ENCODE measurements around the gene CDHR4. TPM values are rescaled to one million over a fixed set of nuclear protein-coding genes. Genes with fewer than 3 reads are reported as not detected.
"Not testable (repeated sequence)": the region's sequence is repeated elsewhere in the genome, so short reads cannot be mapped to it uniquely, and the experiment has no call there.

The CDHR4 gene
- total RNA-seq, 2 experiments from 2014 or later, result not detected

GRCh38 chr3:49781415-49782199, 18.1 kb downstream of the CDHR4 start:
- intact Hi-C loops (cut with micrococcal nuclease), result no loop called here
- H3K27ac Mint-ChIP-seq, result peak overlapping the region; percentile 7
- peaks cover 34% of the 10 kb centered on the region for H3K36me3 Mint-ChIP-seq (ENCODE audit: low read depth)
- DNase-seq (no peak), ATAC-seq (no peak)
- no peak overlapping the region for H3K4me3 Mint-ChIP-seq
- peaks cover 45% of the 10 kb centered on the region for H3K4me1 Mint-ChIP-seq (ENCODE audit: low read depth)
- CTCF ChIA-PET, result interaction anchor here (1.0 to 1.6 kb wide), 2 partner anchors 13 to 58 kb away, joined by 3 to 6 read pairs; no protein-coding TSS in a partner anchor
- H3K27me3 Mint-ChIP-seq, result no peaks in the 10 kb centered on the region
- no peaks in the 10 kb centered on the region for H3K9me3 Mint-ChIP-seq
- TF ChIP-seq CTCF (IDR thresholded peaks at IDR 0.05), result no peak
- POLR2A ChIA-PET, result interaction anchor here (0.6 kb wide), 1 partner anchor 791 kb away, joined by 3 read pairs; no protein-coding TSS in a partner anchor

- intact Hi-C loops (cut with micrococcal nuclease); H3K9me3 Mint-ChIP-seq; POLR2A ChIA-PET; H3K4me3 Mint-ChIP-seq; ATAC-seq; H3K27me3 Mint-ChIP-seq; DNase-seq: not testable (repeated sequence)
- Mint-ChIP-seq H3K27ac (peak overlapping the region; percentile 7), H3K4me1 (ENCODE audit: low read depth) (peaks cover 45% of the 10 kb centered on the region), H3K36me3 (ENCODE audit: low read depth) (peaks cover 35% of the 10 kb centered on the region)
- CTCF ChIA-PET, result interaction anchor here (1.0 kb wide), 1 partner anchor 58 kb away, joined by 3 read pairs; no protein-coding TSS in a partner anchor
Measured at GRCh38 chr3:49780975-49781365, 18.7 kb downstream of the CDHR4 start.

DNA sequence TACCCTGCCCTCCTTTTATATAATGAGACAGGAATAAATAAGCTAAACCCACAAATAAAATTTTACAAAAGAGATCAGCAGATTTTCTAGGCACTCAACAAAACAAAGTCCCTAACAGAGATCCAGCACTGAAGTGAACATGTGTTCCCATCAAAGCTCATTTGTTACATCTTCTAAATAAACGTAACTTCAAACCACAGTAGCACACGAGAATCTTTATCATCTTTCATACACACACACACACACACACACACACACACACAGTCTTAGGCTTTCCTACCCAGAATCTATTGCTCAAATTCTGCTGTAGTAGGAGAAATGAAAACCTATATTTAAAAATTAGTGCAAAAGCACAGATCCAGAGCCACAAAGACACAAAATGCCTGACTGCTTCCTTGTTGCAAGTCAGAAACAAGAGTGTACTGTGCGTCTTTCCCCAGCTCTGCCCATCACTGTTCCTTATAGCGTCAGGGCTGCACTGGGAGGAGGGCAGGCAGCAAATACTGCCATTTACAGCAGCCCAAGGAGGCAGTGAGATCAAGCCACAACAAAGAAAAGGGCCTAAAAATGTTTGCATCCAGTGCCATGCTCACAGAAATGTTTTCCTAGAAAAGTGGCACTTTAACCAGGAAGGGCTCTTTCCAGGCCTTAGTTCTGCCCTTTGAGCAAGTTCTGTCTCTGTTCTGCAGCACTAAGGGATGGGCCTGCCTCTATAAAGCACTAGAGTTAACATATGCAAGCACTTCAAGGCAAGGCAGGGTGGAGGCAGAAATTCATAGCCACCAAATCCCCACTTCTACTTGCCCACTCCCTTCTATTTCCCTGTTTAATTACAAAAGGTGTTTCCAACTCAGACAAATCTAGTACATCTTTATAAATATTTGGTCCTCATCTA, 19.3 kb downstream of the CDHR4 start:
- Mint-ChIP-seq H3K4me1 (ENCODE audit: low read depth) (peaks cover 41% of the 10 kb centered on the region), H3K27me3 (no peaks in the 10 kb centered on the region), H3K27ac (no peak overlapping the region), H3K4me3 (no peak overlapping the region), H3K36me3 (ENCODE audit: low read depth) (peaks cover 31% of the 10 kb centered on the region), H3K9me3 (no peaks in the 10 kb centered on the region)
- POLR2A ChIA-PET, result no interaction called here
- CTCF ChIA-PET, result interaction anchor here (1.0 kb wide), 1 partner anchor 59 kb away, joined by 4 read pairs; no protein-coding TSS in a partner anchor
- DNase-seq, result no peak
- no peak for ATAC-seq
- TF ChIP-seq CTCF (IDR thresholded peaks at IDR 0.05), result no peak
- intact Hi-C loops (cut with micrococcal nuclease), result no loop called here

DNA sequence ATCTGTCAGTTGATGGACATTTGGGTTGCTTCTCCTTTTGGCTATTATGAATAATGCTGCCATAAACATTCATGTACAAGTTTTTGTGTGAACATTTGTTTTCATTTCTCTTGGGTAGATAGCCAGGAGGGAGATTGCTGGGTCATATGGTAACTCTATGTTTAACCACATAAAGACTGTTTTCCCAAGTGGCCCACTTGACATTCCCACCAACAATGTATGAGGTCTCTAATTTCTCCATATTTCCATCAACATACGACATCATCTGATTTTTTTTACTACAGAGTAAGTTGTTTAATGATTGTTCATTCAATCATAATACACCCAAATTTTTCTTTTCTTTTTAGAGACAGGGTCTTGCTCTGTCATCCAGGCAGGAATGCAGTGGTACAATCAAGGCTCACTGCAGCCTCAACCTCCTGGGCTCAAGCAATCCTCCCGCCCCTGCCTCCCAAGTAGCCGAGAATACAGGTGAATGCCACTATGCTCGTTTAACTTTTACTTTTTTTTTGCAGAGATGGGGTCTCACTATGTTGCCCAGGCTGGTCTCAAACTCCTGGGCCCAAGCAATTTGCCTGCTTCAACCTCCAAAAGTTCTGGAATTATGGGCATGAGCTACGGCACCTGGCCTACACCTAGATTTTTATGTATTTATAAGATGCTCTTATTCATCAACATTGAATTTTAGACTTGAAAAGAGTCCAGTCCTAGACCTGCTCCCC, 20.2 kb downstream of the CDHR4 start:
- ATAC-seq, result no peak
- Mint-ChIP-seq H3K4me3 (no peak overlapping the region), H3K27ac (no peak overlapping the region), H3K4me1 (ENCODE audit: low read depth) (peaks cover 38% of the 10 kb centered on the region), H3K27me3 (no peaks in the 10 kb centered on the region), H3K9me3 (no peaks in the 10 kb centered on the region), H3K36me3 (ENCODE audit: low read depth) (peaks cover 27% of the 10 kb centered on the region)
- TF ChIP-seq CTCF (IDR thresholded peaks at IDR 0.05), result no peak
- DNase-seq, result no peak
- POLR2A ChIA-PET, result no interaction called here
- CTCF ChIA-PET, result interaction anchor here (0.8 to 1.0 kb wide), 2 partner anchors 60 to 239 kb away, joined by 3 to 4 read pairs; no protein-coding TSS in a partner anchor
- intact Hi-C loops (cut with micrococcal nuclease), result no loop called here

DNA sequence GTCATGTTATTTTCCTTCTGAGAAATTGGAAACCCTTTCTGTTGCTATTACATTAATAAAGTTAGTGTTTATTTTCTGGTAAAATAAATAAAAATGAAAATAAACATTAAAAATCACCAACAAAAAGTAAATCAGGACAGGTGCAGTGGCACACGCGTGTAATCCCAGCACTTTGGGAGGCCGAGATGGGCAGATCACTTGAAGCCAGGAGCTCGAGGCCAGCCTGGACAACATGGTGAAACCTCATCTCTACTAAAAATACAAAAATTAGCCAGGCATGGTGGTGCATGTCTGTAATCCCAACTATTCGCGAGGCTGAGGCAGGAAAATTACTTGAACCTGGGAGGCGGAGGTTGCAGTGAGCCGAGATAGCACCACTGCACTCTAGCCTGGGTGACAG, 23.6 kb downstream of the CDHR4 start:
- H3K9me3 Mint-ChIP-seq; POLR2A ChIA-PET; intact Hi-C loops (cut with micrococcal nuclease); ATAC-seq; H3K27me3 Mint-ChIP-seq; H3K4me3 Mint-ChIP-seq; DNase-seq; H3K27ac Mint-ChIP-seq: not testable (repeated sequence)
- Mint-ChIP-seq H3K36me3 (ENCODE audit: low read depth) (peaks cover 19% of the 10 kb centered on the region), H3K4me1 (ENCODE audit: low read depth) (peaks cover 38% of the 10 kb centered on the region)
- CTCF ChIA-PET, result interaction anchor here (1.7 kb wide), 1 partner anchor 63 kb away, joined by 5 read pairs; no protein-coding TSS in a partner anchor

Data from activated CD8-positive, alpha-beta T cell treated with anti-CD3 and anti-CD28 coated beads for 36 hours (primary cell).